ENCODE results near the gene TMC4.

GRCh38 chr19:54173951-54174834, 1.2 kb upstream of the TMC4 start:
- no peak for TF ChIP-seq CTCF (IDR thresholded peaks at IDR 0.05)
- TF ChIP-seq POLR2A (IDR thresholded peaks at IDR 0.05), result no peak
